ENCODE data around the gene CCP110.

CCP110 gene, protein sequence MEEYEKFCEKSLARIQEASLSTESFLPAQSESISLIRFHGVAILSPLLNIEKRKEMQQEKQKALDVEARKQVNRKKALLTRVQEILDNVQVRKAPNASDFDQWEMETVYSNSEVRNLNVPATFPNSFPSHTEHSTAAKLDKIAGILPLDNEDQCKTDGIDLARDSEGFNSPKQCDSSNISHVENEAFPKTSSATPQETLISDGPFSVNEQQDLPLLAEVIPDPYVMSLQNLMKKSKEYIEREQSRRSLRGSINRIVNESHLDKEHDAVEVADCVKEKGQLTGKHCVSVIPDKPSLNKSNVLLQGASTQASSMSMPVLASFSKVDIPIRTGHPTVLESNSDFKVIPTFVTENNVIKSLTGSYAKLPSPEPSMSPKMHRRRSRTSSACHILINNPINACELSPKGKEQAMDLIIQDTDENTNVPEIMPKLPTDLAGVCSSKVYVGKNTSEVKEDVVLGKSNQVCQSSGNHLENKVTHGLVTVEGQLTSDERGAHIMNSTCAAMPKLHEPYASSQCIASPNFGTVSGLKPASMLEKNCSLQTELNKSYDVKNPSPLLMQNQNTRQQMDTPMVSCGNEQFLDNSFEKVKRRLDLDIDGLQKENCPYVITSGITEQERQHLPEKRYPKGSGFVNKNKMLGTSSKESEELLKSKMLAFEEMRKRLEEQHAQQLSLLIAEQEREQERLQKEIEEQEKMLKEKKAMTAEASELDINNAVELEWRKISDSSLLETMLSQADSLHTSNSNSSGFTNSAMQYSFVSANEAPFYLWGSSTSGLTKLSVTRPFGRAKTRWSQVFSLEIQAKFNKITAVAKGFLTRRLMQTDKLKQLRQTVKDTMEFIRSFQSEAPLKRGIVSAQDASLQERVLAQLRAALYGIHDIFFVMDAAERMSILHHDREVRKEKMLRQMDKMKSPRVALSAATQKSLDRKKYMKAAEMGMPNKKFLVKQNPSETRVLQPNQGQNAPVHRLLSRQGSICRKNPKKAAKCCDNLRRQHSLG

DNA sequence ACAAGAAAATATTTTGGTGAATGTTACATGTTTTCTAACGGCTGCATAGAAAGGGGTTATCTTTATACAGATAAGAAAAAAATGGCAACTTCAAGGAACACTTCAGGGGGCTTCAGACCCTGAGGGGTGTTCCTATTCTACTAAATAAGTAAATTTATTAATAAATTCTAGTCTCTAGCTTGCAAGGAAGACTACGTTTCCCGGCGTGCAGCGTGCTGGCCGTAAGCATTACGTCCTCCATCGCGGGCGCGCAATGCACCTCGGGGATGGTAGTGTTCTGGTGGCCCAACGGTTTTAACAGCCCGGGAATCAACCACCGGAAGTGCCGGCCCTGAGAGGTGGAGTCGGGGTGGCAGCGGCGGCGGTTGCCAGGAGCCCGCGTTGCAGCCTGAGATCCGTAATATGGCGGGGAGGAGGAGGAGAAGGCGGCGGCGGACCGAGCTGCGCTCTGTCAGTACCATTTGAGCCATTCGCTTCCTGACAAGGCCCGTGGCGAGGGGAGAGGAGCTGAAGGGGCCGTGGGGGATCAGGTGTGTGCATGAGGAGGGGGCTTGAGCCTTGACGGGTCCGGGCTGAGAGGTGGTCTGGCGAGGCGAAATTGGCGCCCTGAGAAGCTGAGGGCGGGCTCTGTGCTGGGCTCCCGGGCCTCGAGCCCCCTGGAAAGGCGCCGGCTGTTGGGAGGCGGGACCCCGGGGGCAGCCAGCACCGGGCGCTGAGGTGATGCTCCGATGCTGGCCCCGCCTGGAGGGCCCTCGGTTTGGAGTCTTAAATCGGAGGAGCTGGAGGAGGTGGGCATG is at the start of gene CCP110:
CCP110 (plus strand) TSS at position 384 of the 797 bp plus-strand sequence. CDS start 3,940 bp downstream, outside the sequence.
- TF ChIP-seq, protein P1, sequence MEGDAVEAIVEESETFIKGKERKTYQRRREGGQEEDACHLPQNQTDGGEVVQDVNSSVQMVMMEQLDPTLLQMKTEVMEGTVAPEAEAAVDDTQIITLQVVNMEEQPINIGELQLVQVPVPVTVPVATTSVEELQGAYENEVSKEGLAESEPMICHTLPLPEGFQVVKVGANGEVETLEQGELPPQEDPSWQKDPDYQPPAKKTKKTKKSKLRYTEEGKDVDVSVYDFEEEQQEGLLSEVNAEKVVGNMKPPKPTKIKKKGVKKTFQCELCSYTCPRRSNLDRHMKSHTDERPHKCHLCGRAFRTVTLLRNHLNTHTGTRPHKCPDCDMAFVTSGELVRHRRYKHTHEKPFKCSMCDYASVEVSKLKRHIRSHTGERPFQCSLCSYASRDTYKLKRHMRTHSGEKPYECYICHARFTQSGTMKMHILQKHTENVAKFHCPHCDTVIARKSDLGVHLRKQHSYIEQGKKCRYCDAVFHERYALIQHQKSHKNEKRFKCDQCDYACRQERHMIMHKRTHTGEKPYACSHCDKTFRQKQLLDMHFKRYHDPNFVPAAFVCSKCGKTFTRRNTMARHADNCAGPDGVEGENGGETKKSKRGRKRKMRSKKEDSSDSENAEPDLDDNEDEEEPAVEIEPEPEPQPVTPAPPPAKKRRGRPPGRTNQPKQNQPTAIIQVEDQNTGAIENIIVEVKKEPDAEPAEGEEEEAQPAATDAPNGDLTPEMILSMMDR (IDR thresholded peaks at IDR 0.05; ENCODE audit: low read depth, low read length) = no peak
- DNase-seq (ENCODE audit: extremely low read depth, low read depth) = peak; percentile 86

DNA sequence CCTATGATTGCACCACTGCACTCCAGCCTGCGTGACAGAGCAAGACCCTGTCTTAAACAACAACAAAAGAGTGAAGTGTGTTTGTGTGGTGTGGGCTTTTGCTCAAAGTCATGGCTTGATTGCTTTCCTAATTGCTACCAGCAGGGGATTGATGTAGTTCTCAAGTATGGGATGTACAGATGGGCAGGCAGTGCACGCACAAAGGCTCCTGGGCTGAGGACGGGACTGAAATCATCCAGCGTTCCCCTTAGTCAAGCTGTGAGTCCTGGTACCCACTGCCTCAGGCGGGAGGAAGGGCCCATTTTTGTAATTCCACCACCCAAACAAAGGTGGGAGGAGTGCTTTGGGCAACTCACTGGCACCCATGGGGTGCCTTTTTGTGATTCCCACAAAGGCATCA is 49.1 kb upstream of the CCP110 start:
- no peak for DNase-seq (ENCODE audit: extremely low read depth, low read depth)
- TF ChIP-seq, protein P1 (IDR thresholded peaks at IDR 0.05; ENCODE audit: low read depth, low read length) = no peak

DNA sequence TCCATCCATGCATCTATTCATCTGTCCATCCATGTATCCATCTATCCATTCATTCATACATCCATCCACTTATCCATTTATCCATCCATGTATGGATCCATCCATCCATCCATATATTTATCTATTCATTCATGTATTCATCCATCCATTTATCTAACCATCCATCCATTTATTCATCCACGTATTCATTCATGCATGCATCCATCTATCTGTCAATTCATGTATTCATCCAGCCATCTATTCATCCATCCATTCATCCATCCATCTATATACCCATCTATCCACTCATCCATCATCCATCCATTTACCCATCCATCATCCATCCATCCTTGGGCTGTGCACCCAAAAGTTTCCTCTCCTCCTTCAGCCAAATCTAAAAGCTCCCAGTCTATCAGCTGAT is 45.2 kb upstream of the CCP110 start:
- TF ChIP-seq, protein P1 (IDR thresholded peaks at IDR 0.05; ENCODE audit: low read depth, low read length) = no peak
- no peak for DNase-seq (ENCODE audit: extremely low read depth, low read depth)

DNA sequence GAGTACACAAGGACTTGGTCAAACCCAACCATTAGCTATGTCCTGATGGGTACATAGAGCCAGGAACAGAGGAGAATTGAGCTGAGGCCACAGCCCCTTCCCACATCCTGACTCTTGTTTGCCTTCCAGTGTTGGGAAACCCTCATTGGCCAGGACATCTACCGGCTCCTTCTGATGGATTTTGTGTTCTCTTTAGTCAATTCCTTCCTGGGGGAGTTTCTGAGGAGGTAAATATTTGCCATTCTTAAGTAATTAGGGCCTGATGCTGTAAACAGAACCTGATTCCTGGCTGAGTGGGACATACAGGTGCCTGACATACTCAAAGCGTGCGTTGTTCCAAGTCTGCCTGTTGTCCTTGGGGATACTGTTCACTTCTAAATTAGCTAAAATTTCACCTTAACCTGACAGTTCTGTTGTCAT is 44.4 kb upstream of the CCP110 start:
- TF ChIP-seq, protein P1 (IDR thresholded peaks at IDR 0.05; ENCODE audit: low read depth, low read length) = no peak
- DNase-seq (ENCODE audit: extremely low read depth, low read depth) = no peak

DNA sequence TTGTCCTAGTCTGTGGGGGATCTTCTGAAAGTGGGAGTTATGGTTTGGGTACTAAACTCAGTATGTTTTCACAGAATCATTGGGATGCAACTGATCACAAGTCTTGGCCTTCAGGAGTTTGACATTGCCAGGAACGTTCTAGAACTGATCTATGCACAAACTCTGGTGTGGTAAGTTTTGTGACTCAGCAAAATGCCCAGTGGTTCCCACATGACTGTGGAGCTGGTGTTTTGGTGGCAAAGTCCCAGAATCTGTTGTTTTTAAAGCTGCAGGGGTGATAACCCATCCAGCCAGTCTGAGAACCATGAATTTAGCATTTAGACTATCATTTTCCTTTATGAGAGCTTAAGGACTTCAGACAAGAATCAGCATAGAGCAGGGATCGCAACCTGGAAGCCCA is 42.4 kb upstream of the CCP110 start:
- TF ChIP-seq, protein P1 (IDR thresholded peaks at IDR 0.05; ENCODE audit: low read depth, low read length) = no peak
- DNase-seq (ENCODE audit: extremely low read depth, low read depth) = no peak

DNA sequence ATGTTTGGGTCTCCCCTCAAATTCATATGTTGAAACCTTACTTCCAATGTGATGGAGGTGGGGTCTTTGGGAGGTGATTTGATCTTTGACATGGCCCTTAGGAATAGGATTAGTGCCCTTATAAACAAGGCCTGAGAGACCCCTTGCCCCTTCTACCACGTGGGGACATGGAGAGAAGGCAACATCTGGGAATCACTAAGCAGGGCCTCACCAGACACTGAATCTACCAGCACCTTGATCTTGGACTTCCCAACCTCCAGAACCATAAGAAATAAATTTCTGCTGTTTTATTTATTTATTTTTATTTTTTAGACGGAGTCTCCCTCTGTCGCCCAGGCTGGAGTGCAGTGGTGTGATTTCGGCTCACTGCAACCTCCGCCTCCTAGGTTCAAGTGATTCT is 42.0 kb upstream of the CCP110 start:
- TF ChIP-seq, protein P1 (IDR thresholded peaks at IDR 0.05; ENCODE audit: low read depth, low read length) = no peak

More for the DNA sequence above, 42.0 kb upstream of the CCP110 start:
- DNase-seq (ENCODE audit: extremely low read depth, low read depth) = no peak

Data from AG09319 (cell line).